CD4-positive, alpha-beta T cell treated with Interleukin-12 subunit alpha and Interleukin-12 subunit beta, for 1 hour (primary cell): Measurements from ENCODE around the gene SPACA7.
"Not testable (repeated sequence)": the region's sequence is repeated elsewhere in the genome, so short reads cannot be mapped to it uniquely, and the experiment has no call there.

ENCODE experiments used
- DNase-seq: peaks from one replicate; pipeline ENCODE4 v3.0.0-alpha.2; 2020

Gene SPACA7

DNA sequence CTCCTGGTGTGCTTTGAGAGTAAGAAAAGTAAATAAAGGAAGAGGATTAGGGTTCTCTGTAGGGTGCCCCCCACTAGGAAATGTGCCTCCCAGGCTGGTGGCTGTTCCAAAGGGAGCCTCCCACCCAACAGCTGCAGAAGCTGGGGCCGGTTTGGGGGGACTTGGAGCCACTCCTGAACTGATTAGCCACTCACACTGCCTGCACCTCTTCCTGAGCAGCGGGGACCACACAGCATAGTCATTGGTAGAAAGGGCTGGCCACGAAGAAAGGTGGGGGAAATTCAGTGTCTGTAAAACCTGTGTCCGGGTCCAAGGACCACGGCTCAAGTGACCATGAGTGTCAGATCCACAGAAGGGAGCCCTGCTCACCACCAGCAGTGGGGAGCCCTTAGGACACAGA, 55.6 kb downstream of the SPACA7 start:
- no peak for DNase-seq

DNA sequence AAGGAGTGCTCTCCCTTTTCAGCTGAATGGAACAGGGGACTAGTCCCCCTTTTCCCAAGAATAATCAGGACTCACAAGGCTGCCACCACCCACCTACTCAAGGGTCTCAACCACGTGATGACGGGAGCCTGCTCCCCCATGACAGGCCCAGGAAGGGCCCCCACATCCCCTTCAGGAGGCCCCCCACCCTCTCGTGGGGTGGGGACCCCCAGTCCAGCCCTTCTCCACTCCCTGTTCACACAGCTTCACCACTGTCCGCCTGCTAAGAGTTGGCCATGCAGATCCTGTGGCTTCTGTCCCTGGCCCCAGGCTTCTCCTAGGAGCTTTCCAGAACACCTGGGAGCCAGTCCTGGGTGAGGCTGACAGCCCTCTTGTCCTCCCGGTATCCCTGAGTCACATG, 56.6 kb downstream of the SPACA7 start:
- DNase-seq: not testable (repeated sequence)

DNA sequence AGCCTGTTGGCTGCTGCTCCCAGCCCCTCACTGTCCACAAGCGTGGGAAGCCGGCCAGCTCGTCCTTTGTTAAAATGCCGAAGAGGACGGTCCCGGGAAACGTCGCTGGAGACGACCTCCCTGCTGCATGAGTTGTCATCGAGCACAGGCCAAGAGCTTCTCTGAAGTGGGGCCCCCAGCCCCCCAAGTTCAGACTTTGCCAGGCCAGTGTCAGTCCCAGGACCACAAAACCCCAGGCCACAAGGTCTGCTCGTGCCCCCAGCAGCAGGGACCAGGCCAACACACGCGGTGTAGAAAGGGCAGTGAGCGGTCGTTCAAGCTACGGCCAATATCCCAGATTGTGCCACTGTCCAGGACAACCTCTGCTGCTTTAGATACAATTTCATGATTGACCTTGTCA, 57.4 kb downstream of the SPACA7 start:
- not testable (repeated sequence) for DNase-seq

DNA sequence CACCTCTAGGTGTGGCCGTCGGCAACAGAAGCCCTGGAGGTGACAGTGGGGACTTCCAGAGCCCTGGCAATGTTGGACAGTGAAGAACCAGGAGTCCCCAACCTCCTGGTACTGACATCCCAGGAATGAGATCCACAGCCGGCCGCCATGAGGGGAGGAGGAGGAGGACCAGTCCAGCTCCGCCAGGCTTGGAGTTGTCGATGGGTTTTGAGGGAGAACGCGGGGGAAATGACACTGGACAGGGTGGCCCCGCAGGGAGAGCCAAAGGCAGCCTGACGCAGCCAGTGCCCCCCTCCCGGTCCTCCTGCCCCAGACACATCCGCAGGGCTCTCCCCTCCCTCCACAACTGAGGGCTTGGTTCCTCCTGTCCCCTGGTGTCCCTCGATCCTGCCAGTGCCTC, 57.9 kb downstream of the SPACA7 start:
- no peak for DNase-seq

DNA sequence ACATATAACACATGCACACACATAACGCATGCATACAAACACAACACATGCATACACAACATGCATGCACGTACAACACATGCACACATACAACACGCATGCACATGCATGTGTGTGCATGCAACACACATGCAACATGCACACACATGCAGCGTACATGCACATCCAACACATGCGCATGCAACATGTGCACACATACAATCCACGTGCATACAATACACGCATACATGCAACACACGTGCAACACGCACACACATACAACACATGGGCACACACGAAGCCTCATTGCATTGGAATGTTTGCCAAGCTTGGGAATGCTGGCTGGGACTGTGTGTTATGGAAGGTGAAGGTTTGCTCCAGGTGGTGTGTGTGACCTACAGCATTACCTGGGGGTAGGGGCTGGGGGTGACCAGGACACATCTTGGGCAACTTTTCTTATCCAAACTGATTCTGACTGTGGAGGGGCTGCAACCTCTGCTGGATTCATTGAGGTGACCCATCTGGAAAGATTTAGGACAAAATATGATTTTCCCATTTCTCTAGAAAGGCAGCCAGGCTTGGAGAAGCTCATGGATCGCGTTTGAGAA, 58.9 kb downstream of the SPACA7 start:
- DNase-seq: no peak

DNA sequence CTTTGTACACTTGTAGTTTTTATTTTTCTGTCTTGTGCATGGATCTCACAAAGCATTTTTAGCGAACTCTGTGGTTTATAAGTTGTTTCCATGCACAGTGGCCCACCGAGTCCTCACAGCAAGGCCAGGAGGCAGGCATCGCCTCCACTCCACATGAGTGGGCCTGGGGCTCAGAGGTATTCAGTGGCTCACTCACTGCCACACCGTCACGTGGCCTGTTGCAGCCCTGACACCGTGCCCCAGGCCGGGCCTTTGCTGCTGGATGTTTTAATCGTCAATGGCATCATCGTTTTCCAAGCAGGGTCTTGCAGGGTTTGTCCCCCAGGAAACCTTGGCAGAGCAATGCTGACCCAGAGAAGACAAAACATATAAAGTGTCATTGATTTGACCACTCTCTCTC, 59.8 kb downstream of the SPACA7 start:
- DNase-seq: no peak

DNA sequence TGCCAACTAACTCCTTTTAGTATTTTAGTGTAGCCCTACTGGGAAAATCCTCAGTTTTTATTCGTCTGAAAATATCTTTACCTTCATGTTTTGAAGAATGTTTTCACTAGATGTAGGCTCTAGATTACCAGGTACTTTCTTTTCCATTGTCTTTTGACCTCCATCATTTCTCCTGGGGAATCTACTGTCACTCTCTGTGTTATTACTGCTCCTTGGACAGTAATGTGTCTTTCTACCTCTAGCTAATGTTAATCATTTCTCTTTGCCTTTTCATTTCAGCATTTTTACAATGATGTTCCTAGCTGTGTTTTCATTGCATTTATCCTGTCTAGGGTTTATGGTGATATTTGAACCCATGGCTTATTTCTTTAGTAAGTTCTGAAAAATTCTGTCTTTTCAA, 61.9 kb downstream of the SPACA7 start:
- no peak for DNase-seq

DNA sequence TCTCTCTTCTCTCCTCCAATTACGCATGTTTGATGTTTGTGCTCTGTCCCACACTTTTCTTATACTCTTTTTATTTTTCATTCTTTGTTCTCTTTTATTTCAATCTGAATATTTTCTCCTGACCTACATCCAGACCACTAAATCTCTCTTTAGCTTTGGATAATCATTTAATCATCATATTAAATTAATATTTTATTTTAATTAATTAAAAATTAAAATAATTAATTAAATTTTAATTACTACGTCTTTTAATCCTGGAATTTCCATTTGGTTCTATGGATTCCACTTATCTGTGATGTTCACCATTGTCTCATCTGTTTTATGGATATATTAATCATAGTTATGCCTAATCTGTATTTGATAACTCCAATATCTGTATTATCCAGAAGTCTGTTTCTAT, 62.4 kb downstream of the SPACA7 start:
- DNase-seq: no peak

DNA sequence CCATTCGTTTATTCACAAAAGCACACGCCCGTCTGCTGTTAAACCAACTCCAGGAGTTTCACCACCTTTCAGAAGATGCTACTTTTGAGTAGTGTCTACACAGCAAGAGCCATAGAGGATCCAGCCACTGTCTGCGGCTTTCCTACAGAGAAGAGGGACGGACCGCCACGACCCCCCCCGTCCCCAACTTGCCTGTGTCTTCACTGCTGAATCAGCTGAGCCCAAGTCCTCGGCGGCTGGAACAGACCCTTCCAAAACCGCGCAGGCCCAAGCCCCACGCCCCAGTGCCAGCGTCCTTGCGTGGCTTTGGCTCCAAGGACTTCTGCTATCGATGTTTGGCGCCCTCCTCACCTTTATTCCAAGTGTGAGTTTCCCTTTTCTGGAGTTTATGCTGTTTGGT, 65.1 kb downstream of the SPACA7 start:
- DNase-seq: no peak

DNA sequence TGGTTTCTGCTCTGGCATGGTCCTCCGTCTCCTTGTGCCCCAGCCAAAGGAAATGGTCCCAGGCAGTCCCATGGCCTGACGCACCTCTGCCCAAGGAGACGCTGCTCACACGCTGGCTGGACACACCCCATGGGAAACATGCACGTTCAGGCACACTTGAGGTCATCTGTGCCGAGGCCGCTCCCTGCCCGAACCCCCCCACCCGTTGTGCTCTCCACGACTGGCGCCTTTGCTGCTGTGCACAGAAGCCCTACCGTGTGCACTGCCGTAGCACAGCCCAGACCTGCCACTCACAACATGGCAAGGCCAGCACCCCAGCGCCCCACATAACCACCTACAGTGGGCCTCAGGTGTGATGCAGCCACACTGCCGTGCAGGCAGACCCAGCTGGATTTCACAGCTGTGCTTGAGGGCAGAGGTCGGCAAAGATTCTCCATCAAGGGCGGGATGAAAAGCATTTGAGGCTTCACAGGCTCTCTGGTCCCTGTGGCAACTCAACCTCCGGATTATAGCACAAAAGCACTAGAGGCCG, 65.7 kb downstream of the SPACA7 start:
- DNase-seq: no peak

DNA sequence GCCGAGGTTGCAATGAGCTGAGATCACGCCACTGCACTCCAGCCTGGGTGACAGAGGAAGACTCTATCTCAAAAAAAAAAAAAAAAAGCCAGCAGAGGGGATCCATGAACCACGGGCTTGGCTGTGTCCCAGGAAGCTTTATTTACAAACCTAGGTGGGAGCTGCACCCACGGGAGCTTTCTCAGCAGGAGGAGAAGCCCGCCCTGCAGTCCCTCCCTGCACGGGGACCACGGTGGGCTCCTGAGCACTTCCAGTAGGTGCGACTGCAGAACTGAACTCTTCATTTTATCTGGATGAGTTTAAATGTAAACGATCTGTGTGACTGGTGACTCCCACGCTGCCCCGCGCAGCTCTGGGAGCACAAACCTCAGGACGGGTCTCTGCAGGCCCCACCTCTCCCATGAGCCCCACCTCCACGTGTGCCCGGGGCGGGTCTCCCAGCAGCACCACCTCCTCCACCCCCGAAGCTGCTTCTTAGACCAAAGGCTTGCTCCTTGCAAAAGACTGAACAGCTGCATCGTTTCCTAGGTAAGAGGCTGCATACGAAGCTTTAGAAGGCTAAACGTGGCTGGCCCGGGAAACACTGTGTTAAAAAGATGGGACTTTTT, 66.4 kb downstream of the SPACA7 start:
- DNase-seq: no peak

DNA sequence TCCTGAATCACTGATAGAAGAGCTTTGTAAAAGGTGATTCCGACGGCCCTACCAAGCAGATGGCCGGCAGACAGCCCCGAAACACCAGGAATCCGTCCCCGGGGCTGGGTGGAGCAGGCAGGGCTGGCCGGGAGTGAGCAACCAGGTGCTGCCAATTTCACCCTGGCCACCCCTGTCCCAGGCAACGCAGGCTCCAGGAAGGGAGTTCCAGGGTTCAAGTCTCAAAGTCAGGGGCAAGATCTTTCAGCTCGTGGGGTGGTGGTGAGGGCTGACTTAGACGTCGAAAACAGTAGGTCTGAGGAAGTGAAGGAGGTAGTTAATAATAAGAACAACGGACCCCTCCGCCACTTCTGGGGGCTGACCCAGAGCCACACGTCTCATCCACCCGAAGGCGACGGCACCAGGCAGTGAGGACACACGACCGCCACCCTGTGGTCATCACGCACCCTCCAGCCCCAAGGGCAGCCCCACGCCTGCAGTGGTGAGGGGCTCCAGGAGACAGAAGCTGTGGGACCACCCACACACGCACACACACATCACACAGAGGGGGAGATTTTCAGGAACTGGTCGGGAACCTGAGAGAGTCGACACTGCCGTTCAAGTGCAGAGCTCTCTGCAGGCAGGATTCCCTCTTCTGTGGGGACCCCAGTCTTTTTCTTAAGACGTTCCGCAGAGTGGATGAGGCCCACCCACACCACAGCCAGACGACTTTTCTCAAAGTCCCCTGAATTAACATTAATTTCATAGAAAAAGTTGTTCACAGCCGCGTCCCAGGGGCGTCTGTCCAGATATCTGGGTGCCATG, 67.2 kb downstream of the SPACA7 start:
- no peak for DNase-seq

DNA sequence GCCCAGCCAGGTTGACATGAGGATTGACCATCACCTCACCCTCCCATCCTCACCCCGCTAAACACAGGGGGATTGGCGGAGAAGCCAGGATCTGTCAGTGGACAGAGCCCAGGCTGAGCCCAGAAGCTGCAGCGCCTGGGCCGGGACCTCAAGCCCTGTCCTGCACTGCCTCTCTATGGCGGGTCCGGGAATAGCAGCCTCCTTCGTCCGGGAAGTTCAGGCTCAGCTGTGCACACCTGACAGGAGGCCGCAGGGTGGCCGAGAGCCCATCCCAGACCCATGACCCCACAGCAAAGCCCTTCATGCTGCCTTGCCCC, 67.8 kb downstream of the SPACA7 start:
- DNase-seq: peak; percentile 16

DNA sequence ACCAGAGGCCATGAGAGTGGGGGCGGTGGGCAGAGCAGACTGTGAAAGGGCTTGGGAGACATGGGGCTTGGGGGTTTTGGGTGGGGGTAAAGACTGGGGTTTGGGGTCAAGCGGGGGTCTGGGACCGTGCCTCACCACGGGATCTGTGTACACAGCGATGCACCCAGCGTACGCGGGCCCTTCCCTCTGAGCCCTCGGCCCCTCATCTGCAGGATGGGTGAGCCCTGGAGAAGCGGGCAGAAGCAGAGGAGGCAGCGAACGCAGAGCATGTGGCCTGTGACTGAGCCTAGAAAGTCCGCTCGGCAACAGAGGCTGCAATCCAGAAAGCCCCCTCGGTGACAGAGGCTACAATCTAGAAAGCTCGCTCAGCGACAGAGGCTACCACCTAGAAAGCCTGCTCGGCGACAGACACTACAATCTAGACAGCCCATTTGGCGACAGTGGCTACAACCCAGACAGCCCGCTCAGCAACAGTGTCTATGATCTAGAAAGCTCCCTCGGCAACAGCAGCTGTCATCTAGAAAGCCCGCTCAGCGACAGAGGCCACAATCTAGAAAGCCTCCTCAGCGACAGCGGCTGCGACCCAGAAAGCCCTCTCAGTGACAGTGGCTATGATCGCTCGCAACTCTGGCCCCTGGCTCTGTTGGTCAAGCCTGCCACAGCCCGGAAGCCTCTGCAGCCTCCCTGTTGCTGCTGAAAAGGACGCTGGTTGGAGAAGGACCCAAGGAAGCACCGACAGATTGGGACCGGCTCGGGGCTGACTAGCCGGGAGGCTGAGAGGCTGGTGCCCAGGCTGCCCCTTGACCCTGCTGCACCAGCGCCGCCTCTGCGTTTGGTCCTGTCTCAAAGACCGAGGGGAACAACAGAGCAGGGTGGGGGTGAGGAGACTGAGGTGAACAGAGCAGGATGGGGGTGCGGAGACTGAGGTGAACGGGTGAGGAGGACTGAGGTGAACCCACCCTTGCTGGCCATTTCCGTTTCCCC, 68.6 kb downstream of the SPACA7 start:
- DNase-seq: no peak

DNA sequence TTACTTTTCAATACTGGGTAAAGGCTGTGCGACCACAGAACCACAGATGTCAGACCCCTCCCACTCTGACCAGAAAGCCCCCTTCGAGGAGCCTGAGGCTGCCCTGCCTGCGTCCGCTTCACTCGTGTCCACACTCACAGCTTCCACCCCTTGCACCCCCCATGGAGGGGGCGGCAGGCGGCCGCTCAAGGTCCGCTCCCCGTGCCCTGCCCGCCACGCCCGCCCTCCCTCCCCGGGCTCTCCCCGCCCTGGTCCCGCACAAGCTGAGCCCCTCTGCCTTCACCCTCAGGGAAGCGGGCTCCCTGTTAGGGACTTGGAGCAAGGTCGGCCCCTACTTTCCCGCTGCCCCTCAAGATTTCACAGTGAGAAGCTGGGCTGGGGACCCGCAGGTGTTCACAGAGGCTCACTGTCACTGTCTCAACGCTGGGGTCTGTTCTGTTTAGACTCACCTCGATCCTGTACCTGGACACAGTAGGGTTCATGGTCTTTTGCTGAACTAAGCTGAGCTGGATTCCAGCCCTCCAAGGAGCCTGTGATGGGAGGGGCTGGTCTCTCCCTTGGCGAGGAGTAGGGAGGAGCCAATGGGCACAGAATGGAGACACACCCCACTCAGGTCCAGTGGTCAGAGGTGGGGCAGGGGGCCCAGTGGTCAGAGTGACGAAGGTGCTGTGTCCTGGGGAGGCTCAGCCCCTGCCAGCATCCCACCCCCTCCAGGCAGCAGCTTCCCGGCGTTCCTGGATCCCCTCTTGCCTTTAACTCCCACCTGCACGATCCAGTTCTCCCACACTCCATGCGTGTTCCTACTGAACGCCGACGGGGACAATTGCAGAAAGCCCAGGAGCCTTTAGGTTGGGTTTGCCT, 69.5 kb downstream of the SPACA7 start:
- no peak for DNase-seq

DNA sequence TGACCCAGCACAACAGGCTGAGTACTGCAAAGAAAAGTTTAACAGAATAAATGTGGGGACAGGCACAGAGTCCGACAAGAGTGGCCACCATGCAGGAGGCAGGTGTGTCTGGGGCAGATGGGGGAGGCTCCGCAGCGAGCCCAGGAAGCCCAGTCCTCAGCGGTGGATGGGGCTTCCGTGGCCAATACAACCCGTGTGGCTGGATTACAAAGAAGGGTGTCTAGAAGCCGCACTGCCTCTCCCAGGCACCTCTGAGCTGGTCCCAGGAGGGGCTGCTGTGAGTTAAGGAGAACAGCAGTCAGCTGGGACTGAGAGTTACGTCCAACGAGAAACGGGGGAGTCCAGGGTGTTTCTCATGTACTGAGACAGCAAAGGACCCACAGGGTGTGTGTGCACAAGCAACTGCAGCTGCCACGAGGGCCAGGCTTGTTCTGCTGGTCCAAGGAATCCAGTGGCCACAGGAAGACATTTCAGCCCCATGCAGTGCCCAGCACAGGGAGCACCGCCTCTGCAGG, 70.2 kb downstream of the SPACA7 start:
- no peak for DNase-seq

DNA sequence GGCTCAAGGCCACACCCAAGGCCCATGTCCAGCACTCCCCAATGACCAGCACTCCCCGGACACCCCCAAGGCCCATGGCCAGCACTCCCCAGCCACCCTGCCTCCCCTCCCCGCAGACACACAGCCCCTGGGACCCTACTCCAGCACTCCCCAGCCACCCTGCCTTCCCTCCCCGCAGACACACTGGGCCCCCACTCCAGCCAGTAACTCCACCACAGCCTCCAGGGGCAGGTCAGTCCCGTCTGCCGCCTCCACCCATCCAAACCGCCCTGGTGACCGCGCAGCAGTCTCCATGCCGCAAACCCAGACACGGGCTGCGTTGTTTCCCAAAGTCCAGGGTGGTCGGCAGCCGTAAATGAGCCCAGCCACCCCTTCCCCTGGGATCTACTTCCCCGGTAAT, 70.7 kb downstream of the SPACA7 start:
- no peak for DNase-seq

DNA sequence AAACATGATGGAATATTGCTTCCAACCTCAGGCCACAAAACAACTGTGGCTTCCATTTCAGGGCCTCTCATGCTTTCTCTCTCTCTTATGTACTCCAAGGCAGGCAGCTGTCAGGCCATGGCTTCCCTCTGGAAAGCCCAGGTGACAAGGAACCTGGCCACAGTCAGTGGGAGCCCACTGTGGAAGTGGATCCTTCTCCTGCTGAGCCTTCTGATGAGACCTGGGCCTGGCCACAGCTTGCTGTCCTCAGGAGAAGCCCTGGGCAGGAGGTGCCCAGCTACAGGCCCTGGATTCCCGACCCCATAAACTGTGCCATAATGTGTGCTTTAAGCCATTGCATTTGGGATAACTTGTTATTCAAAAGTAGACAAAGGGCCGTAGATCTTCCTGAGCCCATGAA, 71.2 kb downstream of the SPACA7 start:
- DNase-seq: no peak

DNA sequence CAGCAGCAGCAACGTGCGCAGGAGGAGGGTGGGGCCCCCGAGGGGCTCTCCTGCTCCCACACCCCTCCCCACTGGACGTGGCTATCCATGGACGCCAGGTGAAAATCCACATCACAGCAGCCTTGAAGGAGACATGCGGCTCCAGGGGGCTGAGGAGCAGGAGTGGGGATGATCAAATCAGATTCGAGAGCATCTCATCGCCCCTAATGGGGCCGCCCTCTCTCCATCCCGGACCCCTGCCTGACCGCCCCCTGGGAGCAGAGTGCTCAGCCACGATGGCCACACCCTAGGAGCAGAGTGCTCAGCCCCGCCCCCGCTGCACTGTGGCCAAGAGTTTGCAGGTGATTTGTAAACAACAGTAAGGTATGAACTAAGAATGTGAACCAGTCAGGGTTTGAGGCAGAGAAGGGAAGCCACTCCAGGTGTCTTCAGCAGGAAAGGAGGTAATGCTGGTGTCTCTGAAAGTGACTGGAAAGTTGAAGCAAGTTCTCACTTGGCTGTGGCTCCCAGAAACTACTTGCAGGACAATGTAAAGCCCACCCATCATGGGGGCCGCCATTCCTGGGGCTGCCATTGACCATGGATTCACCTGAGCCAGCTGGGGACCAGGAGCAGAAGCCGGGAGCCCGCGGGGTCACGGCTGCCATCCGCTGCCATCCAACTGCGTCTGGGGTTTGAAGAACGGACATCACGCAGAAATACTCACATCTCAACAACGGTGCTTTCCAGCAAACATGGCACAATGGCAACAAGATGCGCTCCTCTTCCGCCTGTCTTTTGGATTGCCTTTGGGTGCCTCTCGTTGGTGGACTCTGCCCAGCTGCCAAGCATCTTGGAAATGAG, 71.8 kb downstream of the SPACA7 start:
- no peak for DNase-seq

DNA sequence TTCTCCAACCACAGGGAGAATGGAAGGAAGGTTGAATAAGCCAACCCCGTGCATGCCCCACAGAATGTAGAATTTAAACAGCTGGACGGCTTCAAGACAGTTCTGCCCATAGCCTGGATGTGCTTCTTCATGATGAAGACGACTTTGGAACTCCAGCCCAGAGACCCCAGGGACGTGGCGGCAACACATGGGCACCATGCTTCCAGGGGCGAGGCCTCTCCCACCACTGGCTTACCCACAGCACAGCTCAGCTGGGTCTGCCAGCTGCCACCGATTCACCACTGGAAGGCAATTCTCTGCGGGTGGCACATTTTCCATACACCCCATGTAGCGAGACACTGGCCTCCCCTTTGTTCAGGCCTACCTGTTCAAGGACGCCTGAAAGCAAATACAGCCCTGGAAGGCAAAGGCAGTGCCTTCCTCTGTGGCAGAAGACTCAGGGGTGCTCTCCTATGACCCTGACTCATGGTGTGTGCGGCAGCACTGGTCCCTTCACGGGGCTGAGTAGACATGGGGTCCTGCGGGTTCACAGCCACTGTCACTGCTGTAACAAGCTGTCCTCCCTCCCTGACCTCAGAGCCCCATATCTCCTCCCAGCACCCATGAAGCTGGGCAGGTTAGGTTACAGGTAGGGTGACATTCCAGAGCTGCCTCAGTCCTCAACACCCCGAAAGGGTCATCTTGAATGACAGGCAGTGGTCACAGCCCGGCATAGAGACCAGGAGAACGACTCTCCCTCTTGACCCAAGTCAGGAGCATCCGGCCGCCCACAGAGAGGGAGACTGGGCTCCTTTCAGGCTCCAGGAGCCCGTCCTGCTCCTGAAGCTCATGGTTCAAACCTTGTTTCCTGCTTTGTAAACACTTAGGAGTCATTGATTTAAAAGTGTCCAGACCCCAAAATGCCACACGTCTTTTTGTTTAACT, 72.7 kb downstream of the SPACA7 start:
- no peak for DNase-seq
